ENCODE data around the gene SLC11A2. TPM values are rescaled to one million over a fixed set of nuclear protein-coding genes. Genes with fewer than 3 reads are reported as not detected.
A peak's percentile ranks its signal among the peaks of the same experiment; 100 is the strongest.

Gene SLC11A2
- total and polyA plus RNA-seq, 9 of the 15 experiments (the other 6 are each of a cell fraction or from before 2014, with no cell fraction given) = 21.1 to 54.0 (median 32.9) TPM

- TF ChIP-seq HMBOX1 (IDR thresholded peaks at IDR 0.05) (0 out of 2 replicates have a peak, but pooled peaks have one; percentile 24), ZNF165 (CRISPR knock-in tag; IDR thresholded peaks at IDR 0.05; ENCODE audit: borderline replicate concordance) (no peak), SREBF1 (IDR thresholded peaks at IDR 0.05; ENCODE audit: borderline replicate concordance, low read depth, low read length) (no peak), TEAD2 (tag; IDR thresholded peaks at IDR 0.05) (no peak), RBBP5 (IDR thresholded peaks at IDR 0.05; ENCODE audit: borderline replicate concordance, insufficient read depth, low read length, poor library complexity, severe bottlenecking) (peak; percentile 78), ZNF324 (CRISPR knock-in tag; IDR thresholded peaks at IDR 0.05) (no peak), CBX3 (IDR thresholded peaks at IDR 0.05; ENCODE audit: borderline replicate concordance in 1 of 2, low read length in 2 of 2) (peak in 1 of 2 experiments; percentile 53; a peak in 1 of 3 replicates), LARP7 (IDR thresholded peaks at IDR 0.05) (no peak), HMGXB4 (CRISPR knock-in tag; IDR thresholded peaks at IDR 0.05) (no peak), ZFPM2 (CRISPR knock-in tag; IDR thresholded peaks at IDR 0.05) (no peak), ATF1 (CRISPR knock-in tag; IDR thresholded peaks at IDR 0.05) (no peak), ATF1 (tag; IDR thresholded peaks at IDR 0.05) (peak; percentile 91), NELFE (IDR thresholded peaks at IDR 0.05; ENCODE audit: insufficient read depth, insufficient read length) (no peak), CBX5 (IDR thresholded peaks at IDR 0.05; ENCODE audit: borderline replicate concordance, low read depth) (peak; percentile 17; the same call in 1 of the 2 replicates), TCF7 (IDR thresholded peaks at IDR 0.05; ENCODE audit: borderline replicate concordance) (no peak), ZNF780A (CRISPR knock-in tag; IDR thresholded peaks at IDR 0.05) (no peak), EHMT2 (IDR thresholded peaks at IDR 0.05) (no peak), ZNF518B (CRISPR knock-in tag; IDR thresholded peaks at IDR 0.05) (no peak), ZNF830 (CRISPR knock-in tag; IDR thresholded peaks at IDR 0.05) (0 out of 2 replicates have a peak, but pooled peaks have one; percentile 63), ZHX1 (conservative IDR thresholded peaks at IDR 0.05; ENCODE audit: low read length) (no peak)
These were observed 21.7 kb upstream of the SLC11A2 start, which contains the start of gene LETMD1 (continued) for GRCh38 chr12:51047655-51048540.
